Pancreas (tissue), 10 donors: ENCODE measurements around the gene CDH13. TPM values are rescaled to one million over a fixed set of nuclear protein-coding genes. Genes with fewer than 3 reads are reported as not detected.

Source experiments
- ATAC-seq, 4 donors: fragments of 200-7000 bp; cut with Tn5 transposase; one replicate each; pipeline versions ENCODE4 v1.8.0 to v1.9.1; 2020; ENCODE audit warnings: mild to moderate bottlenecking in 4 of 4, moderate library complexity in 4 of 4
- DNase-seq, 6 donors: peaks; one replicate each; pipeline ENCODE4 v3.0.0-alpha.2; 2020
- FAIRE-seq: peaks from 2 replicates; lab custom pipeline; 2012; peaks lifted over from hg19 to GRCh38; lab: Jason Lieb, UNC
- H3K27ac ChIP-seq, 4 donors: fragments of 200-600 bp; sonication (generic); 1 replicate in 3 of 4; 2 replicates in 1 of 4; pipeline versions ENCODE4 v1.5.0 to v1.8.0; 2020
- H3K27me3 ChIP-seq, 4 donors: fragments of 200-600 bp; one replicate each; pipeline ENCODE4 v1.8.0; 2021
- H3K36me3 ChIP-seq, 3 donors: fragments of 200-600 bp; sonication (generic) in 1 of 3; one replicate each; pipeline versions ENCODE4 v1.5.0 to v1.8.0; 2020 to 2021
- H3K4me1 ChIP-seq, 3 donors: fragments of 200-600 bp; one replicate each; pipeline ENCODE4 v1.8.0; 2021
- H3K4me3 ChIP-seq, 4 donors: fragments of 200-600 bp; sonication (generic) in 2 of 4; one replicate each; pipeline versions ENCODE4 v1.5.0 to v1.8.0; 2020 to 2021
- H3K9me3 ChIP-seq, 4 donors: fragments of 200-600 bp; one replicate each; pipeline ENCODE4 v1.8.0; 2021
- CTCF ChIP-seq, 4 donors: fragments of 200-600 bp; sonication (generic) in 3 of 4; IDR thresholded peaks; one replicate each; pipeline versions ENCODE4 v1.5.0 to v1.8.0; 2021; ENCODE audit warnings: antibody characterized with exemption in 4 of 4
- WGBS, 2 donors: extraction: QIAGEN DNeasy Blood & Tissue Kit; methylation state at CpG; one replicate each; pipeline ENCODE4 v1.1.7; 2013; 5-methylcytosine and 5-hydroxymethylcytosine counted together
- intact Hi-C, 3 donors: fragments of 100-400 bp; cut with DNase I; formaldehyde crosslinking; loops; one replicate each; pipeline versions ENCODE4 v1.11.1 to v1.14.2; 2022
- polyA plus RNA-seq, 2 donors: library from polyadenylated mRNA; stranded (reverse); fragments of 200-250 nt; gene quantifications; one replicate each; pipeline ENCODE4 v1.2.3, GENCODE V29; 2013
- total RNA-seq, 6 donors: library from RNA; stranded (reverse); fragmentation: NEBNext Ultra II Directional in 4 of 6; extraction: Animal tissue kit (Norgen Biotek cat#: 25700) in 4 of 6; gene quantifications; one replicate each; pipeline versions ENCODE4 v1.2.1 to v1.2.4, GENCODE V29; 2021 to 2023
- donor health status: healthy with polysubstance abuse.
- donor health status: DM: no; HTN: no; CAD: no; lungs with moderate emphysema.
- donor health status: DM: no; HTN: no; CAD: no.
- donor health status: control.
- donor health status: control.
- donor health status: Bipolar disorder and iron deficiency.
- donor health status: DM: yes; HTN: yes; CAD: no.
- donor health status: DM: no; HTN: no; CAD: no.
- donor health status: DM: no; HTN: no; CAD: no.
- donor health status: DM: yes; HTN: yes; CAD: no.

The CDH13 gene
- total and polyA plus RNA-seq, 8 donors, result 0.12 to 1.0 (median 0.37) TPM

GRCh38 chr16:82660966-82661365 is 34.2 kb downstream of the CDH13 start:
- Histone ChIP-seq H3K4me3 (no peak overlapping the region), H3K9me3 (no peaks in the 10 kb centered on the region), H3K36me3 (no peaks in the 10 kb centered on the region), H3K4me1 (no peaks in the 10 kb centered on the region), H3K27ac (no peak overlapping the region), H3K27me3 (peaks cover 0 to 15% (median 0%) of the 10 kb centered on the region in 4 donors)
- FAIRE-seq (no peak), ATAC-seq (no peak), DNase-seq (no peak)
- 42 to 61% methylated on average over 7 of the region's 7 CpGs for WGBS, 2 donors
- intact Hi-C loops, result no loop called here
- no peak for TF ChIP-seq CTCF (IDR thresholded peaks at IDR 0.05)

- peaks cover 0 to 9% (median 0%) of the 10 kb centered on the region in 4 donors for H3K27me3 ChIP-seq
- no peak for TF ChIP-seq CTCF (IDR thresholded peaks at IDR 0.05)
- no peak overlapping the region for H3K4me3 ChIP-seq
- no peaks in the 10 kb centered on the region for H3K9me3 ChIP-seq
- 37 to 52% methylated on average over 2 of the region's 2 CpGs for WGBS, 2 donors
- no peak overlapping the region for H3K27ac ChIP-seq
- intact Hi-C loops, result no loop called here
- no peak for DNase-seq
- ATAC-seq, result no peak
- no peaks in the 10 kb centered on the region for H3K36me3 ChIP-seq
- no peaks in the 10 kb centered on the region for H3K4me1 ChIP-seq
- no peak for FAIRE-seq
These were observed 37.4 kb downstream of the CDH13 start for GRCh38 chr16:82664181-82664580.

GRCh38 chr16:82665025-82665424 is 38.3 kb downstream of the CDH13 start:
- Histone ChIP-seq H3K9me3 (no peaks in the 10 kb centered on the region), H3K4me1 (no peaks in the 10 kb centered on the region), H3K27me3 (peaks cover 0 to under 1% (median 0%) of the 10 kb centered on the region in 4 donors), H3K27ac (no peak overlapping the region), H3K4me3 (no peak overlapping the region), H3K36me3 (no peaks in the 10 kb centered on the region)
- intact Hi-C loops, result no loop called here
- FAIRE-seq (no peak), ATAC-seq (no peak), DNase-seq (no peak)
- 75 to 79% methylated on average over 3 of the region's 3 CpGs for WGBS, 2 donors
- no peak for TF ChIP-seq CTCF (IDR thresholded peaks at IDR 0.05)

GRCh38 chr16:82667437-82667836 is 40.7 kb downstream of the CDH13 start:
- WGBS, 2 donors, result 52 to 65% methylated on average over 12 of the region's 12 CpGs
- no peak for TF ChIP-seq CTCF (IDR thresholded peaks at IDR 0.05)
- no peaks in the 10 kb centered on the region for H3K36me3 ChIP-seq
- H3K27ac ChIP-seq, result no peak overlapping the region
- intact Hi-C loops, result no loop called here
- no peaks in the 10 kb centered on the region for H3K27me3 ChIP-seq
- ATAC-seq, result no peak
- no peak for DNase-seq
- no peak overlapping the region for H3K4me3 ChIP-seq
- H3K9me3 ChIP-seq, result no peaks in the 10 kb centered on the region
- FAIRE-seq, result no peak
- H3K4me1 ChIP-seq, result no peaks in the 10 kb centered on the region

GRCh38 chr16:82668094-82668493 is 41.3 kb downstream of the CDH13 start:
- no peak overlapping the region for H3K27ac ChIP-seq
- DNase-seq, result no peak
- H3K4me1 ChIP-seq, result no peaks in the 10 kb centered on the region
- H3K9me3 ChIP-seq, result no peaks in the 10 kb centered on the region
- H3K4me3 ChIP-seq, result no peak overlapping the region
- no peaks in the 10 kb centered on the region for H3K36me3 ChIP-seq
- no peak for ATAC-seq
- no peak for TF ChIP-seq CTCF (IDR thresholded peaks at IDR 0.05)
- intact Hi-C loops, result no loop called here
- no peaks in the 10 kb centered on the region for H3K27me3 ChIP-seq
- WGBS, 2 donors, result 57 to 72% methylated on average over 3 of the region's 3 CpGs
- no peak for FAIRE-seq
